ENCODE results near the gene ASB1.

The ASB1 gene

GRCh38 chr2:238446371-238446770, 19.6 kb downstream of the ASB1 start:
- DNase-seq: no peak

- no peak for DNase-seq
These were observed 21.6 kb downstream of the ASB1 start for GRCh38 chr2:238448031-238448955.

- no peak for DNase-seq
These were observed 22.5 kb downstream of the ASB1 start for GRCh38 chr2:238449241-238449640.

- DNase-seq: no peak
These were observed 23.2 kb downstream of the ASB1 start for GRCh38 chr2:238449909-238450417.

- no peak for DNase-seq
These were observed 23.7 kb downstream of the ASB1 start for GRCh38 chr2:238450440-238450861.

GRCh38 chr2:238453842-238454241, 27.1 kb downstream of the ASB1 start:
- no peak for DNase-seq

GRCh38 chr2:238456449-238456848, 29.7 kb downstream of the ASB1 start:
- DNase-seq: no peak

GRCh38 chr2:238456970-238457926, 30.5 kb downstream of the ASB1 start:
- DNase-seq: no peak

GRCh38 chr2:238457927-238458324, 31.2 kb downstream of the ASB1 start:
- no peak for DNase-seq

GRCh38 chr2:238458651-238459050, 31.9 kb downstream of the ASB1 start:
- no peak for DNase-seq

GRCh38 chr2:238459081-238459629, 32.4 kb downstream of the ASB1 start:
- DNase-seq: no peak

- DNase-seq: no peak
These were observed 34.3 kb downstream of the ASB1 start for GRCh38 chr2:238461051-238461450.

- no peak for DNase-seq
These were observed 34.8 kb downstream of the ASB1 start for GRCh38 chr2:238461491-238461890.

- DNase-seq: no peak
These were observed 35.2 kb downstream of the ASB1 start for GRCh38 chr2:238461916-238462315.

- DNase-seq: no peak
These were observed 36.2 kb downstream of the ASB1 start for GRCh38 chr2:238462782-238463396.

GRCh38 chr2:238464389-238464788, 37.7 kb downstream of the ASB1 start:
- no peak for DNase-seq

GRCh38 chr2:238465487-238466242, 38.9 kb downstream of the ASB1 start:
- DNase-seq: no peak

GRCh38 chr2:238466243-238466756, 39.6 kb downstream of the ASB1 start:
- DNase-seq: no peak

- DNase-seq: no peak
These were observed 40.3 kb downstream of the ASB1 start for GRCh38 chr2:238467062-238467461.

GRCh38 chr2:238467792-238468191, 41.1 kb downstream of the ASB1 start:
- no peak for DNase-seq

GRCh38 chr2:238469155-238469554, 42.4 kb downstream of the ASB1 start:
- DNase-seq: no peak

GRCh38 chr2:238473014-238473413, 46.3 kb downstream of the ASB1 start:
- no peak for DNase-seq
